Choroid plexus epithelial cell (primary cell): ENCODE measurements around the gene BTNL8.

Experiments used
- DNase-seq: peaks from one replicate; pipeline ENCODE4 v3.0.0-alpha.2; 2010; ENCODE audit warnings: low read depth
- H3K4me3 ChIP-seq: 2 replicates; pipeline ENCODE4 v1.5.1; 2011; ENCODE audit warnings: low read depth, mild to moderate bottlenecking, control low read depth, low read length, moderate library complexity
- TF ChIP-seq, protein P1 (sequence below): conservative IDR thresholded peaks from 2 replicates; pipeline ENCODE4 v1.5.1; 2011; ENCODE audit warnings: low read depth, mild to moderate bottlenecking, control low read depth, inconsistent platforms, low read length, moderate library complexity

Gene BTNL8

DNA sequence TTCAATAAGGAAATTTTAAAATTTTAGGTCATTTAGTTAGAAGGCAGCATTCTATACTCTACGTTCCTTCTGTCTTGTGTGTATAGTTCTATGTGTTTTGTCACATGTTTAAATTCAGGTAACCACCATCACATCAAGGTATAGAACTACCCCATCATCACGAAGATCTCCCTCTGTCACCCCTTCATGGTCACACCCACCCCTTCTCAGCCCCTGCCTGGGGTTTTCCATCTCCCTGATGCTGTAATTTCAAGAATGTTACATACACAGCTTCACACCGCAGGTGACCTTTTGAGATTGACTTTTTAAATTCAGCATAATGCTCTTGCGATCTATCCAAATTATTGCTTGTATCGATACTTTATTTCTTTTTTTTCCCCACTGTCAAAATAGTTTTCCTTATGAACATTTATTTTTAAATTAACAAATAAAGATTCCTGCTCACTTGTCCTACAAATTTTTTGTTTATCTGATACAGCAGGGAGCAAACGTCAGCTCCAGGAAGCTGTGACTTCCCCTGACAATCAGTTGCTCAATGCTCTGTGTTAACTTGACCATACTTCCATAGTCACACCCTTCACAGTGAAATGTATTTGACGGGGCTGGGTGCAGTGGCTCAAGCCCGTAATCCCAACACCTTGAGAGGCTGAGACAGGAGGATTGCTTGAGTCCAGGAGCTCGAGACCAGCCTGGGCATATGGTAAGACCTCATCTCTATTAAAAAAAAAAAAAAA, 10.2 kb downstream of the BTNL8 start:
- H3K4me3 ChIP-seq: no peak overlapping the region
- TF ChIP-seq, protein P1, sequence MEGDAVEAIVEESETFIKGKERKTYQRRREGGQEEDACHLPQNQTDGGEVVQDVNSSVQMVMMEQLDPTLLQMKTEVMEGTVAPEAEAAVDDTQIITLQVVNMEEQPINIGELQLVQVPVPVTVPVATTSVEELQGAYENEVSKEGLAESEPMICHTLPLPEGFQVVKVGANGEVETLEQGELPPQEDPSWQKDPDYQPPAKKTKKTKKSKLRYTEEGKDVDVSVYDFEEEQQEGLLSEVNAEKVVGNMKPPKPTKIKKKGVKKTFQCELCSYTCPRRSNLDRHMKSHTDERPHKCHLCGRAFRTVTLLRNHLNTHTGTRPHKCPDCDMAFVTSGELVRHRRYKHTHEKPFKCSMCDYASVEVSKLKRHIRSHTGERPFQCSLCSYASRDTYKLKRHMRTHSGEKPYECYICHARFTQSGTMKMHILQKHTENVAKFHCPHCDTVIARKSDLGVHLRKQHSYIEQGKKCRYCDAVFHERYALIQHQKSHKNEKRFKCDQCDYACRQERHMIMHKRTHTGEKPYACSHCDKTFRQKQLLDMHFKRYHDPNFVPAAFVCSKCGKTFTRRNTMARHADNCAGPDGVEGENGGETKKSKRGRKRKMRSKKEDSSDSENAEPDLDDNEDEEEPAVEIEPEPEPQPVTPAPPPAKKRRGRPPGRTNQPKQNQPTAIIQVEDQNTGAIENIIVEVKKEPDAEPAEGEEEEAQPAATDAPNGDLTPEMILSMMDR: no peak
- no peak for DNase-seq

DNA sequence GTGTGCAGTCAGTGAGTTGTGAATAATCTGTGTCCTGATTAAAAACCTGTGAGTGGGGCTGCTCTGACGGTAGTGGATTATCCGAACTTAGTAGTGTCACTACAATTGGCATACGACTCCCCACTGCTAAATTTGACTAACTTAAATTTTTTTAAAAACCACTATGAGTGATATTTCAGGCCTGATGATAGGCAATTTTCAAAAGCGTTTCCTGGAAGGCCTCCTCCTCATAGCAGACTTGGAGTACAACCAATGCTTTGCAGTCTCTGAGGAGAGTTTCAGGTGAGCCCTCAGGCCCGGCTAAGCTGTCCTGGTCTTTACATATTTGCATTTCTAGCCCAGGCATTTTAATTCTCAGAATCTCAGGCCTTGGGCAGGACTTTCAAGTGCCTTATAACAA, 10.8 kb downstream of the BTNL8 start:
- no peak overlapping the region for H3K4me3 ChIP-seq
- DNase-seq: no peak
- TF ChIP-seq, protein P1: no peak

DNA sequence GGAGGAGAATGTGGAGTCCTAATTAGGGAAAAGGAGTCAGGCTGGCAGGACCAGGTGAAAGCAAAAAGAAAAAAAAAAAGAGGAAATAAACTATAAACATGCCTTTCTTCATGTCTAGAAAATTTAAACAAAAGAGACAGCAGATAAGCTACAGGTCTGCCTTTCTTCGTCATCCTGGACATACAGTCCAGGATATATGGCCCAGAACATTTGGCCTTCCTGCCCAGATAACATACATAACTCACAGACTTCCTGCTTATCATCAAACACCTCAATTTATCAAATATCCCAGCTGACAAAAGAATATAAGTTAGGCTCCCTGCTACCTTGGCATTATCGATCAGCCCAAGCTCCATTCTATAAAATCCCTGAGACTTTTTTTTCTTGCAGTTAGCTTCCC, 11.2 kb downstream of the BTNL8 start:
- DNase-seq: no peak
- TF ChIP-seq, protein P1: no peak
- H3K4me3 ChIP-seq: no peak overlapping the region

DNA sequence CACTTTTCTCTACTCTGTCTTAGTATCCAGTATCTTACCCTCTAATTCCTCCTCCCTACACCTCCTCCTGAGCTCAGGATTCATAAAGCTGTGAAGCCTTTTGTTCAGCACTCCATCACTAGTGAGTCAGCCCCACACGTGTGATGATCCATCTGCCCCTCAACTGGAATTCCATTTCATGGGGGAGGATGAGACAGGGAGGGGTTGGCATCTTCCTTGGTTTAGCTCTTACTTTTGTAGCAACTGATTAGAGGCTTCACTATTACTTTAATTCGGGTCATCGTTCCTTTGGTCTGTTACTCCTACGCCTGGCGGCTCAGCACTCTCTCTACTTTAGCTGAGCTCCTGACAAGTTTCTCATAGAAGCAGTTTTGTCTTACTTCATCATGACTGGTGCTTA, 11.8 kb downstream of the BTNL8 start:
- no peak overlapping the region for H3K4me3 ChIP-seq
- DNase-seq: no peak
- TF ChIP-seq, protein P1: no peak

DNA sequence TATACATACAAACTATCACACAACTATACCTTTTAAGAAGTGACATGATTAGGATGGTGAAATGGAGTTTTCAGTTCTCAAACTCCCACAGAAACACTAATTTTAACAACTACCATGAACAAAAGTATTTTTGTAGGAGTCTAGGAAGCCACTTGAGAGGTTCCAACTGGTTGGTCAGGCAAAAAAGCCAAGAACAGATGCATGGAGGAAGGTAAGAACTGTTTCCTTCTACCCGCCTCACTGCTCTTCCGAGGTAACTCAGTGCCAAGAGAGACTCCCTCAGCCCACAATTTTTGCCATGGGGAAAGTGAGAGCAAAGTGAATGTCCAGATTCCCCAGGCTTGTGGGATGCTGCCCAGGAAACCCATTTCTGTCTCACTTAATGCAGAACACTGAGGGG, 15.7 kb downstream of the BTNL8 start:
- TF ChIP-seq, protein P1: no peak
- no peak for DNase-seq
- H3K4me3 ChIP-seq: no peak overlapping the region

DNA sequence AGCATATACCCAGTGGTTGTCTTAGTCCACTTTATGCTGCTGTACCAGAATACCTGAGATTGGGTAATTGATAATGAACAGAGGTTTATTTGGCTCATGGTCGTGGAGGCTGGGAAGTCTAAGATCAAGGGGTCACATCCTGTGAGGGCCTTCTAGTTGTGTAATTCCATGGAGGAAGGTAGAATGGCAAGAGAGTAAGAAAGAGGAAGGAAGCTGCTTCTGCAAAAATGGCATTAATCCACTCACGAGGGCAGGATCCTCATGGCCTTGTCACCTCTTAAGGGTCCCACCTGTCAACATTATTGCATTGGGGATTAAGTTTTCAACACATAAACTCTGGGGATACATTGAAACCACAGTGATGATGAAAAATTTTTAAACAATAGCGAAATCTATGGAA, 17.0 kb downstream of the BTNL8 start:
- no peak overlapping the region for H3K4me3 ChIP-seq
- DNase-seq: no peak
- TF ChIP-seq, protein P1: no peak

DNA sequence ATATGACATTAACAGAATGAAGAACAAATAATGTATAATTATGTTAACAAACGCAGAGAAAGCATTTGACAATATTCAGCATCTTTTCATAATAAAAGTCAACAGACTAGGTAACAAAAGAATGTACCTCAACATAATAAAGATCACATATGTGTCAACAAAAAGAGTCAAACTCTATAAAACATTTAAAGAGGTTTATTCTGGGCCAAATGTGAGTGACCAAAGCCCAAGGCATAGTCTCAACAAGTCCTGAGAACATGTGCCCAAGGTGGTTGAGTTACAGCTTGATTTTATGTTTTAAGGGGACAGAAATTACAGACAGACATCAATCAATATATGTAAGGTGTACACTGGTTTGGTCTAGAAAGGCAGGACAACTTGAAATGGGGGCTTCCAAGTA, 19.4 kb downstream of the BTNL8 start:
- no peak for DNase-seq
- H3K4me3 ChIP-seq: no peak overlapping the region
- TF ChIP-seq, protein P1: no peak
